NT2/D1 (cell line): ENCODE results near the gene DNAH11.

Source experiments
- YY1 ChIP-seq: IDR thresholded peaks from 2 replicates; pipeline ENCODE4 v1.6.1; 2011; ENCODE audit not compliant: insufficient read length, insufficient read depth
- ZNF274 ChIP-seq: IDR thresholded peaks from 2 replicates; pipeline ENCODE4 v1.6.1; 2011; ENCODE audit warnings: mild to moderate bottlenecking, low read depth, low read length

- TF ChIP-seq ZNF274 (no peak), YY1 (no peak)
These were observed 324.4 kb downstream of the DNAH11 start for GRCh38 chr7:21867226-21867625.
